HCT116 (cell line): ENCODE measurements around the gene COPG1. TPM values are rescaled to one million over a fixed set of nuclear protein-coding genes. Genes with fewer than 3 reads are reported as not detected.
"Not testable (repeated sequence)": the region's sequence is repeated elsewhere in the genome, so short reads cannot be mapped to it uniquely, and the experiment has no call there.

Source experiments
- ATAC-seq: fragments of 200-7000 bp; cut with Tn5 transposase; 2 replicates; pipeline ENCODE4 v1.9.1; 2020; ENCODE audit warnings: mild to moderate bottlenecking, moderate library complexity
- BruUV-seq: library from RNA; stranded (reverse); fragments of 400-500 nt; replicated peaks from 2 replicates; lab custom pipeline; 2021; lab: Mats Ljungman, UMichigan
- CTCF ChIA-PET: fragments of 300-600 bp; sonication (Branson Sonifier 250); formaldehyde crosslinking; loops from one replicate; lab custom pipeline; 2021; ENCODE audit warnings: antibody characterized with exemption; lab: Charles Lee
- POLR2A ChIA-PET: fragments of 300-600, 350-600 bp; sonication (Branson Sonifier 250); formaldehyde crosslinking; loops from one replicate; lab custom pipeline; 2021; ENCODE audit warnings: antibody characterized with exemption; lab: Charles Lee
- RAD21 ChIA-PET, 2 experiments: fragments of 300-600 bp; sonication (Branson Sonifier 250); formaldehyde crosslinking; loops; one replicate each; lab custom pipeline; 2023; ENCODE audit warnings: low total read pairs in 2 of 2; ENCODE audit not compliant: uncharacterized antibody in 2 of 2, unreplicated experiment in 2 of 2, low non-redundant PET in 1 of 2; lab: Charles Lee
- DNase-seq: peaks from one replicate; pipeline ENCODE4 v3.0.0-alpha.2; 2010; ENCODE audit warnings: low read depth, low spot score
- H2AFZ ChIP-seq: fragments of 200-600 bp; shearing (Covaris generic), sonication (generic); 2 replicates; pipeline ENCODE4 v1.6.1; 2017; ENCODE audit warnings: low read depth, mixed run types, mixed read lengths, antibody characterized with exemption, low read length; ENCODE audit not compliant: poor library complexity, severe bottlenecking
- H3K27ac ChIP-seq: 2 replicates; pipeline ENCODE4 v1.5.1; 2012; ENCODE audit warnings: low read depth, low read length
- H3K27me3 ChIP-seq: fragments of 200-600 bp; sonication (generic); 2 replicates; pipeline ENCODE4 v1.6.1; 2016; ENCODE audit warnings: mixed run types, low read length, mixed read lengths; ENCODE audit not compliant: insufficient read depth
- H3K36me3 ChIP-seq, 2 experiments: fragments of 200-500 bp in 1 of 2; fragments of 200-600 bp in 1 of 2; sonication (Bioruptor generic) in 1 of 2; sonication (generic) in 1 of 2; 2 replicates each; pipeline versions ENCODE4 v1.5.1 to v1.6.1; 2014 to 2016; ENCODE audit warnings: low read length in 2 of 2, inconsistent platforms in 1 of 2, mixed read lengths in 1 of 2, mixed run types in 1 of 2; ENCODE audit not compliant: insufficient read depth in 2 of 2, control insufficient read depth in 1 of 2
- H3K4me1 ChIP-seq, 2 experiments: fragments of 200-600 bp in 1 of 2; sonication (generic) in 1 of 2; 2 replicates each; pipeline versions ENCODE4 v1.5.1 to v1.6.1; 2012 to 2017; ENCODE audit warnings: low read length in 2 of 2, inconsistent platforms in 1 of 2, mild to moderate bottlenecking in 1 of 2, mixed read lengths in 1 of 2, mixed run types in 1 of 2, moderate library complexity in 1 of 2; ENCODE audit not compliant: insufficient read depth in 2 of 2, control insufficient read depth in 1 of 2
- H3K4me2 ChIP-seq: fragments of 200-600 bp; sonication (generic); 2 replicates; pipeline ENCODE4 v1.6.1; 2017; ENCODE audit warnings: mixed run types, low read length, mixed read lengths
- H3K4me3 ChIP-seq, 2 experiments: fragments of 200-600 bp in 1 of 2; sonication (generic) in 1 of 2; replicated peaks in 1 of 2; 2 replicates each; pipeline ENCODE4 v1.5.1; 2011 to 2016; ENCODE audit warnings: low read length in 2 of 2, control low read depth in 1 of 2, low read depth in 1 of 2, mild to moderate bottlenecking in 1 of 2, mixed read lengths in 1 of 2, mixed run types in 1 of 2
- H3K79me2 ChIP-seq: fragments of 200-600 bp; sonication (generic); 2 replicates; pipeline ENCODE4 v1.6.1; 2017; ENCODE audit warnings: mild to moderate bottlenecking, mixed run types, low read length, moderate library complexity, mixed read lengths; ENCODE audit not compliant: insufficient read depth
- H3K9ac ChIP-seq: fragments of 200-600 bp; sonication (generic); 2 replicates; pipeline ENCODE4 v1.6.1; 2016; ENCODE audit warnings: low read length, mixed read lengths
- H3K9me2 ChIP-seq: fragments of 200-600 bp; sonication (generic), shearing (Covaris generic); 2 replicates; pipeline ENCODE4 v1.6.1; 2017; ENCODE audit warnings: mixed run types, mild to moderate bottlenecking, moderate library complexity; ENCODE audit not compliant: insufficient read depth
- H3K9me3 ChIP-seq, 2 experiments: fragments of 200-500 bp in 1 of 2; fragments of 200-600 bp in 1 of 2; sonication (Bioruptor generic) in 1 of 2; sonication (generic) in 1 of 2; 2 replicates each; pipeline ENCODE4 v1.6.1; 2014 to 2017; ENCODE audit warnings: low read length in 2 of 2, mixed read lengths in 2 of 2, inconsistent platforms in 1 of 2, low read depth in 1 of 2, mild to moderate bottlenecking in 1 of 2, mixed run types in 1 of 2, moderate library complexity in 1 of 2; ENCODE audit not compliant: control insufficient read depth in 1 of 2, insufficient read depth in 1 of 2
- H4K20me1 ChIP-seq: fragments of 200-600 bp; sonication (generic), shearing (Covaris generic); 2 replicates; pipeline ENCODE4 v1.6.1; 2017; ENCODE audit warnings: mixed run types, mild to moderate bottlenecking, moderate library complexity; ENCODE audit not compliant: insufficient read depth
- ATF3 ChIP-seq: IDR thresholded peaks from 2 replicates; pipeline ENCODE4 v1.6.1; 2012
- CEBPB ChIP-seq: IDR thresholded peaks from 2 replicates; pipeline ENCODE4 v1.6.1; 2012; ENCODE audit warnings: low read depth
- ELF1 ChIP-seq: IDR thresholded peaks from 2 replicates; pipeline ENCODE4 v1.6.1; 2012; ENCODE audit warnings: low read depth, borderline replicate concordance
- EZH2phosphoT487 ChIP-seq: fragments of 200-600 bp; IDR thresholded peaks from 2 replicates; pipeline ENCODE4 v1.6.1; 2018; ENCODE audit warnings: antibody characterized with exemption, borderline replicate concordance
- JUND ChIP-seq: IDR thresholded peaks from 2 replicates; pipeline ENCODE4 v1.6.1; 2012
- POLR2AphosphoS5 ChIP-seq: IDR thresholded peaks from 2 replicates; pipeline ENCODE4 v1.6.1; 2011; ENCODE audit warnings: mild to moderate bottlenecking, low read depth, low read length, moderate library complexity
- RAD21 ChIP-seq: IDR thresholded peaks from 2 replicates; pipeline ENCODE4 v1.6.1; 2012; ENCODE audit warnings: low read depth, mild to moderate bottlenecking
- REST ChIP-seq: IDR thresholded peaks from 2 replicates; pipeline ENCODE4 v1.6.1; 2012; ENCODE audit warnings: low read depth
- SIN3A ChIP-seq: IDR thresholded peaks from 2 replicates; pipeline ENCODE4 v1.6.1; 2012; ENCODE audit warnings: low read depth
- TCF7L2 ChIP-seq: IDR thresholded peaks from 2 replicates; pipeline ENCODE4 v1.7.0; 2011; ENCODE audit warnings: borderline replicate concordance, inconsistent platforms; ENCODE audit not compliant: insufficient read depth, insufficient read length; ENCODE audit errors: extremely low read depth
- ZFX ChIP-seq: fragments of 450-650 bp; IDR thresholded peaks from 2 replicates; pipeline ENCODE4 v1.6.1; 2017
- intact Hi-C: fragments of 100-400 bp; cut with micrococcal nuclease; formaldehyde crosslinking; loops from 2 replicates; pipeline ENCODE4 v1.10.0; 2022
- total RNA-seq: library from RNA; stranded (reverse); gene quantifications from one replicate; pipeline ENCODE4 v1.2.1, GENCODE V29; 2021; ENCODE audit not compliant: unreplicated experiment

COPG1 gene
- total RNA-seq, 1 experiment from 2014 or later = 182 TPM

- ChIA-PET RAD21 (no interaction called here), CTCF (no interaction called here), POLR2A (no interaction called here)
- H3K9ac ChIP-seq = no peak overlapping the region
- TF ChIP-seq TCF7L2 (no peak), ELF1 (no peak), REST (no peak), SIN3A (no peak), CEBPB (no peak), ATF3 (no peak), RAD21 (no peak), ZFX (no peak), POLR2AphosphoS5 (no peak), JUND (no peak), EZH2phosphoT487 (no peak)
- no TSS peak for BruUV-seq
- H3K9me2 ChIP-seq = no peaks in the 10 kb centered on the region
- peaks cover 3 to 6% of the 10 kb centered on the region in 2 experiments; a peak in 2 of 4 replicates for H3K4me1 ChIP-seq
- no peaks in the 10 kb centered on the region for H3K79me2 ChIP-seq
- no peaks in the 10 kb centered on the region for H4K20me1 ChIP-seq
- intact Hi-C loops = no loop called here
- ATAC-seq (no peak), DNase-seq (no peak)
- H3K27ac ChIP-seq = no peak overlapping the region
- H3K27me3 ChIP-seq = no peaks in the 10 kb centered on the region
- no peak overlapping the region for H3K4me2 ChIP-seq
- H3K4me3 ChIP-seq = no peak overlapping the region
- H3K36me3 ChIP-seq = no peaks in the 10 kb centered on the region
- H2AFZ ChIP-seq = no peak overlapping the region
- H3K9me3 ChIP-seq = no peaks in the 10 kb centered on the region
Measured at GRCh38 chr3:129218742-129219141, 30.7 kb upstream of the COPG1 start.

DNA sequence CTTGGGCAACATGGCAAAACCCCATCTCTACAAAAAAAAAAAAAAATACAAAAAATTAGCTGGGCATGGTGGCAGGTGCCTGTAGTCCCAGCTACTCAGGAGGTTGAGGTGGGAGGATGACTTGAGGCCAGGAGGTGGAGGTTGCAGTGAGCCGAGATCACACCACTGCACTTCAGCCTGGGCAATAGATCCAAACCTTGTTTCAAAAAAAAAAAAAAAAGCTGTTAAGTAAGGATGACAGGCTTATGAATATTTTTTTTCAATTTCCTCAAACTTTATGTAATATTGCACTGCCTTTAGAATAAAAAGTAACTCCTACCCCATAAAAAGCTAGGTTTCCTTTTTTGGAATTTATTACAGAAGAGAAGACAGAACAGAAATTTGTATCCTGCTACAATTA, 25.0 kb upstream of the COPG1 start:
- DNase-seq, H3K9me2 ChIP-seq, BruUV-seq, H3K36me3 ChIP-seq, ATAC-seq, H3K27ac ChIP-seq, intact Hi-C loops, H3K79me2 ChIP-seq, H3K9me3 ChIP-seq, H3K4me3 ChIP-seq, H3K27me3 ChIP-seq, H4K20me1 ChIP-seq: not testable (repeated sequence)
- Histone ChIP-seq H3K4me2 (peak overlapping the region; percentile 63), H3K9ac (peak overlapping the region; percentile 27; the same call in 1 of the 2 replicates), H2AFZ (peak overlapping the region; percentile 92), H3K4me1 (peaks cover 28 to 46% of the 10 kb centered on the region in 2 experiments)
- ChIA-PET RAD21 (interaction anchor here in 1 of 2 experiments (1.2 kb wide), 1 partner anchor 21 kb away, joined by 3 read pairs; no protein-coding TSS in a partner anchor), CTCF (interaction anchor here (1.5 to 2.7 kb wide), 4 partner anchors 13 to 254 kb away, joined by 3 to 13 read pairs (median 5); no protein-coding TSS in a partner anchor), POLR2A (interaction anchor here (0.6 to 2.6 kb wide), 5 partner anchors 8 to 40 kb away, joined by 3 to 12 read pairs (median 4); partner anchors contain the start of genes CNBP and COPG1)
